Right cardiac atrium (tissue), 5 donors: Measurements from ENCODE around the gene MAD1L1. TPM values are rescaled to one million over a fixed set of nuclear protein-coding genes. Genes with fewer than 3 reads are reported as not detected.

Experiments used
- ATAC-seq, 2 donors: fragments of 200-7000 bp; cut with Tn5 transposase; one replicate each; pipeline versions ENCODE4 v1.8.0 to v1.9.1; 2020; ENCODE audit warnings: moderate library complexity in 2 of 2, mild to moderate bottlenecking in 1 of 2
- DNase-seq, 3 donors: peaks; one replicate each; pipeline ENCODE4 v3.0.0-alpha.2; 2020
- H3K27ac ChIP-seq: one replicate; pipeline ENCODE4 v1.5.1; 2013; ENCODE audit warnings: mild to moderate bottlenecking, low read length, control low read depth, moderate library complexity
- H3K27me3 ChIP-seq: one replicate; pipeline ENCODE4 v1.6.1; 2013; ENCODE audit not compliant: control insufficient read depth, insufficient read depth
- H3K4me1 ChIP-seq: one replicate; pipeline ENCODE4 v1.6.1; 2013; ENCODE audit warnings: low read length; ENCODE audit not compliant: control insufficient read depth, insufficient read depth
- H3K4me3 ChIP-seq: one replicate; pipeline ENCODE4 v1.5.1; 2013; ENCODE audit warnings: low read length, control low read depth
- H3K9me3 ChIP-seq: one replicate; pipeline ENCODE4 v1.6.1; 2013; ENCODE audit warnings: low read length; ENCODE audit not compliant: control insufficient read depth
- WGBS: extraction: QIAGEN DNeasy Blood & Tissue Kit; methylation state at CpG from one replicate; pipeline ENCODE4 v1.1.7; 2013; 5-methylcytosine and 5-hydroxymethylcytosine counted together
- intact Hi-C, 4 donors: fragments of 100-400 bp; cut with DNase I; formaldehyde crosslinking; loops; one replicate each; pipeline versions ENCODE4 v1.11.0 to v1.14.0; 2022 to 2023
- polyA plus RNA-seq: library from polyadenylated mRNA; stranded (reverse); fragments of 200-250 nt; gene quantifications from one replicate; pipeline ENCODE4 v1.2.3, GENCODE V29; 2013
- total RNA-seq, 4 donors: library from RNA; stranded (reverse); fragmentation: NEBNext Ultra II Directional; extraction: Animal tissue kit (Norgen Biotek cat#: 25700); gene quantifications; one replicate each; pipeline ENCODE4 v1.2.1, GENCODE V29; 2021
- donor health status: healthy with polysubstance abuse.
- donor health status: DM: no; HTN: yes; CAD: no.
- donor health status: DM: no; HTN: no; CAD: no.
- donor health status: DM: no; HTN: yes; CAD: no; lungs with severe emphysema.
- donor health status: DM: yes; HTN: yes; CAD: no.

MAD1L1 gene
- total and polyA plus RNA-seq, 5 donors, result 15.3 to 41.0 (median 33.7) TPM

GRCh38 chr7:1940863-1941262, 291.9 kb downstream of the MAD1L1 start:
- Histone ChIP-seq H3K27me3 (no peaks in the 10 kb centered on the region), H3K4me3 (no peak overlapping the region), H3K9me3 (no peaks in the 10 kb centered on the region), H3K27ac (no peak overlapping the region), H3K4me1 (no peaks in the 10 kb centered on the region)
- peak; percentile 6 to 64 (median 55) for DNase-seq
- 86% methylated on average over 16 of the region's 16 CpGs for WGBS
- intact Hi-C loops, result no loop called here
- peak in 1 of 2 donors; percentile 5 for ATAC-seq

- no peaks in the 10 kb centered on the region for H3K4me1 ChIP-seq
- H3K27ac ChIP-seq, result no peak overlapping the region
- DNase-seq (peak; percentile 63 to 86 (median 85)), ATAC-seq (peak; percentile 63 to 67)
- H3K27me3 ChIP-seq, result no peaks in the 10 kb centered on the region
- intact Hi-C loops, result no loop called here
- H3K9me3 ChIP-seq, result no peaks in the 10 kb centered on the region
- no peak overlapping the region for H3K4me3 ChIP-seq
- WGBS, result 62% methylated on average over 21 of the region's 21 CpGs
Measured at GRCh38 chr7:1940402-1940786, 292.4 kb downstream of the MAD1L1 start.

GRCh38 chr7:1939434-1940401, 293.0 kb downstream of the MAD1L1 start:
- Histone ChIP-seq H3K27ac (no peak overlapping the region), H3K4me3 (no peak overlapping the region), H3K27me3 (no peaks in the 10 kb centered on the region), H3K4me1 (no peaks in the 10 kb centered on the region), H3K9me3 (no peaks in the 10 kb centered on the region)
- intact Hi-C loops, result no loop called here
- 62% methylated on average over 28 of the region's 28 CpGs for WGBS
- DNase-seq (peak; percentile 16 to 62 (median 48)), ATAC-seq (peak in 1 of 2 donors; percentile 6)

- peak in 2 of 3 donors; percentile 45 to 51 for DNase-seq
- intact Hi-C loops, result no loop called here
- no peak for ATAC-seq
- H3K27me3 ChIP-seq, result no peaks in the 10 kb centered on the region
- H3K9me3 ChIP-seq, result no peaks in the 10 kb centered on the region
- H3K4me3 ChIP-seq, result no peak overlapping the region
- no peaks in the 10 kb centered on the region for H3K4me1 ChIP-seq
- 92% methylated on average over 39 of the region's 39 CpGs for WGBS
- H3K27ac ChIP-seq, result no peak overlapping the region
Measured at GRCh38 chr7:1938788-1939433, 293.8 kb downstream of the MAD1L1 start.

- peak in 2 of 3 donors; percentile 12 to 29 for DNase-seq
- Histone ChIP-seq H3K27me3 (no peaks in the 10 kb centered on the region), H3K4me3 (no peak overlapping the region), H3K9me3 (no peaks in the 10 kb centered on the region), H3K4me1 (no peaks in the 10 kb centered on the region), H3K27ac (no peak overlapping the region)
- no peak for ATAC-seq
- WGBS, result 97% methylated on average over 11 of the region's 11 CpGs
- intact Hi-C loops, result no loop called here
Measured at GRCh38 chr7:1937252-1937605, 295.5 kb downstream of the MAD1L1 start.

- intact Hi-C loops, result no loop called here
- H3K4me3 ChIP-seq, result no peak overlapping the region
- no peaks in the 10 kb centered on the region for H3K27me3 ChIP-seq
- H3K9me3 ChIP-seq, result no peaks in the 10 kb centered on the region
- H3K27ac ChIP-seq, result no peak overlapping the region
- WGBS, result 91% methylated on average over 29 of the region's 29 CpGs
- ATAC-seq, result no peak
- no peaks in the 10 kb centered on the region for H3K4me1 ChIP-seq
- peak; percentile 9 to 37 (median 32) for DNase-seq
Measured at GRCh38 chr7:1936531-1937251, 296.1 kb downstream of the MAD1L1 start.

GRCh38 chr7:1936006-1936310, 296.8 kb downstream of the MAD1L1 start:
- peak; percentile 4 to 44 (median 7) for DNase-seq
- Histone ChIP-seq H3K9me3 (no peaks in the 10 kb centered on the region), H3K4me3 (no peak overlapping the region), H3K4me1 (no peaks in the 10 kb centered on the region), H3K27ac (no peak overlapping the region), H3K27me3 (no peaks in the 10 kb centered on the region)
- intact Hi-C loops, result no loop called here
- WGBS, result 96% methylated on average over 8 of the region's 8 CpGs
- no peak for ATAC-seq

GRCh38 chr7:1935176-1936005, 297.4 kb downstream of the MAD1L1 start:
- H3K4me1 ChIP-seq, result no peaks in the 10 kb centered on the region
- no peaks in the 10 kb centered on the region for H3K27me3 ChIP-seq
- no peak overlapping the region for H3K4me3 ChIP-seq
- WGBS, result 98% methylated on average over 21 of the region's 21 CpGs
- H3K27ac ChIP-seq, result no peak overlapping the region
- H3K9me3 ChIP-seq, result no peaks in the 10 kb centered on the region
- peak; percentile 10 to 26 (median 23) for DNase-seq
- no peak for ATAC-seq
- intact Hi-C loops, result no loop called here

- Histone ChIP-seq H3K9me3 (no peaks in the 10 kb centered on the region), H3K27me3 (no peaks in the 10 kb centered on the region), H3K27ac (no peak overlapping the region), H3K4me3 (no peak overlapping the region), H3K4me1 (no peaks in the 10 kb centered on the region)
- WGBS, result 98% methylated on average over 22 of the region's 22 CpGs
- DNase-seq, result peak in 2 of 3 donors; percentile 21 to 26
- ATAC-seq, result no peak
- intact Hi-C loops, result no loop called here
Measured at GRCh38 chr7:1934756-1935155, 298.0 kb downstream of the MAD1L1 start.

- Histone ChIP-seq H3K4me3 (no peak overlapping the region), H3K9me3 (no peaks in the 10 kb centered on the region), H3K27ac (no peak overlapping the region), H3K4me1 (no peaks in the 10 kb centered on the region), H3K27me3 (no peaks in the 10 kb centered on the region)
- intact Hi-C loops, result no loop called here
- ATAC-seq (no peak), DNase-seq (peak in 2 of 3 donors; percentile 31 to 34)
- WGBS, result 97% methylated on average over 20 of the region's 20 CpGs
Measured at GRCh38 chr7:1934017-1934416, 298.7 kb downstream of the MAD1L1 start.
